ENCODE measurements around the gene MEX3C.

DNA sequence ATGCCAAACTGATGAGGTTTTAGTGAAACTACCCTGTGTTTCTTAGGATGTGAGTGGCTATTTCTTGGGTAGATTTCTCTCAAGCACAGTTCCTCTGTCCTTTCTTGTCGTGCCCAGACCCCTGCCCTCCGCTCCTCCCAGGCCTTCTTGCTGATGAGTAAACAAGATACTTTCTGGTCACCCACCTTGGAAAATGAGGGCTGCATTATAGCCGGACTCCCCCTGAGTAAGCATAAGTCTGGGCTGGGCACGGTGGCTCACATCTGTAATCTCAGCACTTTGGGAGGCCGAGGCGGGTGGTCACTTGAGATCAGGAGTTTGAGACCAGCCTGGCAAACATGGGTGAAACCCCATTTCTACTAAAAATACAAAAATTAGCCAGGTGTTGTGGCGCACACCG is 58.5 kb downstream of the MEX3C start:
- TF ChIP-seq, protein P1, sequence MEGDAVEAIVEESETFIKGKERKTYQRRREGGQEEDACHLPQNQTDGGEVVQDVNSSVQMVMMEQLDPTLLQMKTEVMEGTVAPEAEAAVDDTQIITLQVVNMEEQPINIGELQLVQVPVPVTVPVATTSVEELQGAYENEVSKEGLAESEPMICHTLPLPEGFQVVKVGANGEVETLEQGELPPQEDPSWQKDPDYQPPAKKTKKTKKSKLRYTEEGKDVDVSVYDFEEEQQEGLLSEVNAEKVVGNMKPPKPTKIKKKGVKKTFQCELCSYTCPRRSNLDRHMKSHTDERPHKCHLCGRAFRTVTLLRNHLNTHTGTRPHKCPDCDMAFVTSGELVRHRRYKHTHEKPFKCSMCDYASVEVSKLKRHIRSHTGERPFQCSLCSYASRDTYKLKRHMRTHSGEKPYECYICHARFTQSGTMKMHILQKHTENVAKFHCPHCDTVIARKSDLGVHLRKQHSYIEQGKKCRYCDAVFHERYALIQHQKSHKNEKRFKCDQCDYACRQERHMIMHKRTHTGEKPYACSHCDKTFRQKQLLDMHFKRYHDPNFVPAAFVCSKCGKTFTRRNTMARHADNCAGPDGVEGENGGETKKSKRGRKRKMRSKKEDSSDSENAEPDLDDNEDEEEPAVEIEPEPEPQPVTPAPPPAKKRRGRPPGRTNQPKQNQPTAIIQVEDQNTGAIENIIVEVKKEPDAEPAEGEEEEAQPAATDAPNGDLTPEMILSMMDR (IDR thresholded peaks at IDR 0.05): no peak
- TF ChIP-seq POLR2A (IDR thresholded peaks at IDR 0.05): no peak
